Left lung (tissue), 10 donors: ENCODE results near the gene NBL1. TPM values are rescaled to one million over a fixed set of nuclear protein-coding genes. Genes with fewer than 3 reads are reported as not detected.

Experiments
- ATAC-seq: fragments of 200-7000 bp; cut with Tn5 transposase; one replicate; pipeline ENCODE4 v1.9.1; 2020; ENCODE audit warnings: moderate library complexity
- DNase-seq, 4 donors: peaks; one replicate each; pipeline ENCODE4 v3.0.0-alpha.2; 2013 to 2020
- H3K27ac ChIP-seq, 2 donors: fragments of 200-600 bp; sonication (generic) in 1 of 2; one replicate each; pipeline versions ENCODE4 v1.5.0 to v1.8.0; 2020 to 2021
- H3K27me3 ChIP-seq, 2 donors: fragments of 200-600 bp; sonication (generic) in 1 of 2; one replicate each; pipeline versions ENCODE4 v1.5.0 to v1.8.0; 2020 to 2021
- H3K36me3 ChIP-seq, 2 donors: fragments of 200-600 bp; sonication (generic) in 1 of 2; one replicate each; pipeline versions ENCODE4 v1.5.0 to v1.8.0; 2020 to 2021
- H3K4me1 ChIP-seq, 2 donors: fragments of 200-600 bp; one replicate each; pipeline ENCODE4 v1.8.0; 2021
- H3K4me3 ChIP-seq, 2 donors: fragments of 200-600 bp; sonication (generic) in 1 of 2; one replicate each; pipeline versions ENCODE4 v1.5.0 to v1.8.0; 2020 to 2021; ENCODE audit warnings: mild to moderate bottlenecking in 1 of 2
- H3K9me3 ChIP-seq, 2 donors: fragments of 200-600 bp; sonication (generic) in 1 of 2; one replicate each; pipeline versions ENCODE4 v1.5.0 to v1.8.0; 2020 to 2021
- intact Hi-C, 2 donors: fragments of 100-400 bp; cut with DNase I; formaldehyde crosslinking; loops; one replicate each; pipeline versions ENCODE4 v1.11.2 to v1.14.2; 2022
- polyA plus RNA-seq, 6 donors: library from polyadenylated mRNA; unstranded; fragments of 120-200 nt; gene quantifications; one replicate each; pipeline ENCODE4 v1.2.1, GENCODE V29; 2013; ENCODE audit not compliant: insufficient read length in 6 of 6
- total RNA-seq, 2 donors: library from RNA; stranded (reverse); fragmentation: NEBNext Ultra II Directional; extraction: Animal tissue kit (Norgen Biotek cat#: 25700); gene quantifications; one replicate each; pipeline ENCODE4 v1.2.1, GENCODE V29; 2021
- TF ChIP-seq, protein P1 (sequence below), 2 donors: fragments of 200-600 bp; sonication (generic) in 1 of 2; IDR thresholded peaks; one replicate each; pipeline versions ENCODE4 v1.5.0 to v1.8.0; 2021; ENCODE audit warnings: antibody characterized with exemption in 2 of 2
- donor health status: DM: no; HTN: yes; CAD: no.
- donor health status: DM: no; HTN: no; CAD: no.

Gene NBL1
- total and polyA plus RNA-seq, 8 donors, result 69.1 to 180 (median 89.6) TPM

DNA sequence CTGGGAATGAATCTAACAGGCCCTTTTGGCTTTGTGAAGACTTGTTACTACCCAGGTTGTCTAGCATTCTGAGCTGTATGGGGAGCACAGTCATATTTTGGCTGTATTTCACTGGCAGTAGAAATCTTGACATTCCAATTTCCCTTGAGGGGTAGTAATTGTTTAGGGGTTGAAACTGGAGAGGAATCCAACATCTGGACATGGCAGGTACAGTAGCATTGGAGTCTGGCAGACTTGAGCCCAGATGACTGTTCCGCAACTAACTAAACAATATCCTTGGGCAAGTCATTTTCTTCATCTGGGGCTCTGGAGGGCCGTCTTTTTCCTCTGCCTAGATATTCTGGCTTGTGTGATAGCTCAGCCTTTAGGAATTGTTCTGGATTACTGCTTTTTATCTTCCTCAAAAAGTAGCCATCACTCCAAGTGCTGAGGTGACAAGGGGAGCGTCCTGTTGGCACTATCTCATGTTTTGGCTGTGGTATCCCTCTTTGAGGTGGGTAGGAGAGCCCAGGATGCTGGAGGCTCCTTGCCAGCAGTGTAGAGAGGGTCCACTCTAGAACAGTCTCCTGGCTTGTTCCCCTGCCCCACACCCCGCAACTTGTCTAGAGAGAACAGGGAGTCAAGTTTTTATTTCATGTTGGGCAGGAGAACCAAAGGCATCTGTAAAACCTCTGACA, 22.7 kb upstream of the NBL1 start:
- Histone ChIP-seq H3K4me1 (peaks cover 0 to 12% of the 10 kb centered on the region in 2 donors), H3K9me3 (no peaks in the 10 kb centered on the region), H3K4me3 (no peak overlapping the region), H3K36me3 (peaks cover 0 to 40% of the 10 kb centered on the region in 2 donors), H3K27ac (no peak overlapping the region), H3K27me3 (no peaks in the 10 kb centered on the region)
- intact Hi-C loops, result no loop called here
- TF ChIP-seq, protein P1, sequence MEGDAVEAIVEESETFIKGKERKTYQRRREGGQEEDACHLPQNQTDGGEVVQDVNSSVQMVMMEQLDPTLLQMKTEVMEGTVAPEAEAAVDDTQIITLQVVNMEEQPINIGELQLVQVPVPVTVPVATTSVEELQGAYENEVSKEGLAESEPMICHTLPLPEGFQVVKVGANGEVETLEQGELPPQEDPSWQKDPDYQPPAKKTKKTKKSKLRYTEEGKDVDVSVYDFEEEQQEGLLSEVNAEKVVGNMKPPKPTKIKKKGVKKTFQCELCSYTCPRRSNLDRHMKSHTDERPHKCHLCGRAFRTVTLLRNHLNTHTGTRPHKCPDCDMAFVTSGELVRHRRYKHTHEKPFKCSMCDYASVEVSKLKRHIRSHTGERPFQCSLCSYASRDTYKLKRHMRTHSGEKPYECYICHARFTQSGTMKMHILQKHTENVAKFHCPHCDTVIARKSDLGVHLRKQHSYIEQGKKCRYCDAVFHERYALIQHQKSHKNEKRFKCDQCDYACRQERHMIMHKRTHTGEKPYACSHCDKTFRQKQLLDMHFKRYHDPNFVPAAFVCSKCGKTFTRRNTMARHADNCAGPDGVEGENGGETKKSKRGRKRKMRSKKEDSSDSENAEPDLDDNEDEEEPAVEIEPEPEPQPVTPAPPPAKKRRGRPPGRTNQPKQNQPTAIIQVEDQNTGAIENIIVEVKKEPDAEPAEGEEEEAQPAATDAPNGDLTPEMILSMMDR (IDR thresholded peaks at IDR 0.05), result no peak
- DNase-seq (no peak), ATAC-seq (no peak)

DNA sequence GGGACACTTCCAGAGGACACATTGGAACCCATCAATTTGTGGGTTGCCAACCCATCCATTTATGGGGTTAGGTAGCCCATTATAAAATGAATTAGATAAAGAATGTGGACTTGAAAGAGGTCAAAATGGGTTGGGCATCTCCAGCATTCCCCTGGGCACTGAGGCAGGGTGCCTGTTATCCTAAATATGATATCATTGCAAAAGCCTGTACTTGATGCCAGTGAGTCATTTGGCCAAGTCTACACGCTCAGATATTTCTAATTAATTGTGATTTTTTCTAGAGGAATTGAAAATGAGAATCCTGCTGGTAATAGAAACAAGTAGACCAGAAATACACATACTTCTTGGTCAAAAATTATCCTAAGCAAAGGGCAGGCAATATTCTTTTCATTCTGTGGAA, 21.9 kb upstream of the NBL1 start:
- Histone ChIP-seq H3K4me1 (peaks cover 0 to 9% of the 10 kb centered on the region in 2 donors), H3K9me3 (no peaks in the 10 kb centered on the region), H3K4me3 (no peak overlapping the region), H3K27ac (no peak overlapping the region), H3K36me3 (peaks cover 0 to 45% of the 10 kb centered on the region in 2 donors), H3K27me3 (no peaks in the 10 kb centered on the region)
- TF ChIP-seq, protein P1 (IDR thresholded peaks at IDR 0.05), result no peak
- intact Hi-C loops, result no loop called here
- no peak for ATAC-seq
- DNase-seq, result no peak

DNA sequence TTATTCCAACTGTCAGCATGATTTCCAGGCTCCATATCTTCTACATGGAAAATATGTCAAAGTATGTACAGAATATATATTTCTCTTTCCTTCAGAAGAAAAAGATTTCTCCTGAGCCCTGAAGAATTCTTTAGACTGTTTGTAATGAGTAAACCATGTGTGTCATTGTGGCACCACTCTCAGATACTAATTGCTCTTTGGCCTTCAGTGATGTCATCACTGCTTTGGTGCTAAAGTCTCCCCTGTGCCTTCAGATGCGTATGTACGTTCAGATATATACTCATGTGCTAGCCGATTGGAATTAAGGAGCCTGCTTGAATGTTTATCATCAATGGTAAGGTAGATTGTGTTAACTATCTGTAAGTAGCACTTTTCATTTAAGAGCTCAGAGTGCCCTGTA, 20.6 kb upstream of the NBL1 start:
- TF ChIP-seq, protein P1 (IDR thresholded peaks at IDR 0.05), result no peak
- no peak for DNase-seq
- Histone ChIP-seq H3K27me3 (no peaks in the 10 kb centered on the region), H3K4me1 (peaks cover 0 to 7% of the 10 kb centered on the region in 2 donors), H3K36me3 (peaks cover 0 to 52% of the 10 kb centered on the region in 2 donors), H3K4me3 (no peak overlapping the region), H3K27ac (no peak overlapping the region), H3K9me3 (no peaks in the 10 kb centered on the region)
- intact Hi-C loops, result no loop called here
- no peak for ATAC-seq

DNA sequence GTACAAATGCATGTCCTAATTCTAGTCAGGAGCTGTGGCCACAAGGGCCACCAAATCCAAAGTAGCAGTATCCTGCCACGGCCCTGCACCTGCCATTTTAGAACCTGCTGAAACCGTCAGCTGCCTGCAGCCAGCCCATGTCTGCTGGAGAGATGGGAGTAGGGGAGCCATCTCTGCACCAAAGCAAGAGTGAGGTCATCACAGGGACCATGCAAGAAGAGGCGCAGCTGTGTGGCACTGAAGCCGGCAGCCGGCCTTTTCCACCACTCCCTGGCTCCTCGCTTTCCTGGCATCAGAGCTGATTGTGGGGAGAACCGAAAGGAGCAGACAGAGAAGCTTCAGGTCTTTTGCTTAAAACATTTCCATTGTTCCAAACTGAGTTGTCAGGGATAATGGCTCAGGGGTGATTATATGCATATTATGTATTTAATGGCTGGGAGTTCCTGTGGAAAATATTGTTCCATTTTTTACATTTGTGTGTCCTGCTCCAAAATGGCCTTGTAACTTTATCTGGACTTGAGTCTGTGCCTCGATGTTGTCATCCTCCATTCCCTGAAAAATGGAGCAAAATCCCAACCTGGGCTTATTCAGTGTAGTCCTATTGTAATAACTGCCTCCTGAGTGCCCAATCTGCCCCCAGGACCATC, 18.7 kb upstream of the NBL1 start:
- DNase-seq (no peak), ATAC-seq (no peak)
- Histone ChIP-seq H3K4me3 (no peak overlapping the region), H3K27ac (no peak overlapping the region), H3K4me1 (no peaks in the 10 kb centered on the region), H3K27me3 (no peaks in the 10 kb centered on the region), H3K36me3 (peaks cover 0 to 67% of the 10 kb centered on the region in 2 donors), H3K9me3 (no peaks in the 10 kb centered on the region)
- TF ChIP-seq, protein P1 (IDR thresholded peaks at IDR 0.05), result no peak
- intact Hi-C loops, result no loop called here

DNA sequence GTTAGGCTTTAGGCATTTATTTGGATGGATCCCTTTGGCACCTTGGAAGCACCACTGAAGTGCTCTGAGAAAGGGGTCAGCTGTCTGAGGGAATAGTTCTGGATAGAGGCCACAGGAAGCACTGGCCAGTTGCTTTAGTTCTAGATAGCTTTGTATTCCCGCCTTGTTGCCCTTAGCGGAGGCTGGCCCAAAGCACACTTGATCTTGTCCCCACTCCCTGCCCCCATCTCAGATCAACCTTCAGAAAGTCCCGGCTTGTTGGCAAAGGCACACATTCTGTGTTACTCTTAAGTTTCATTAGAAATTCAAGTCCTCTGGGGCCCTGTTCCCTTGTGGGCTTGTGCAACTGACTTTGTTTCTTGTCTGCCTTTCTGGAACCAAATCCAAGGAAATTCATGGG, 15.2 kb upstream of the NBL1 start:
- H3K4me3 ChIP-seq, result no peak overlapping the region
- H3K36me3 ChIP-seq, result peaks cover 0 to 58% of the 10 kb centered on the region in 2 donors
- intact Hi-C loops, result no loop called here
- no peaks in the 10 kb centered on the region for H3K27me3 ChIP-seq
- no peaks in the 10 kb centered on the region for H3K9me3 ChIP-seq
- H3K27ac ChIP-seq, result no peak overlapping the region
- no peaks in the 10 kb centered on the region for H3K4me1 ChIP-seq
- DNase-seq (peak in 2 of 4 donors; percentile 47 to 62), ATAC-seq (no peak)
- TF ChIP-seq, protein P1 (IDR thresholded peaks at IDR 0.05), result no peak
